AG10803 (cell line): ENCODE results near the gene TAF4B.
A peak's percentile ranks its signal among the peaks of the same experiment; 100 is the strongest.
"Not testable (repeated sequence)": the region's sequence is repeated elsewhere in the genome, so short reads cannot be mapped to it uniquely, and the experiment has no call there.

Source experiments
- DNase-seq: peaks from one replicate; pipeline ENCODE4 v3.0.0; 2010; ENCODE audit warnings: low read depth
- H3K4me3 ChIP-seq: 2 replicates; pipeline ENCODE4 v1.5.1; 2011; ENCODE audit warnings: mild to moderate bottlenecking, low read length, control low read depth
- CTCF ChIP-seq: conservative IDR thresholded peaks from 2 replicates; pipeline ENCODE4 v1.5.1; 2011; ENCODE audit warnings: mild to moderate bottlenecking, low read length, control low read depth, inconsistent platforms

The TAF4B gene

GRCh38 chr18:26429535-26430226 lies 203.4 kb downstream of the TAF4B start:
- no peak for TF ChIP-seq CTCF
- DNase-seq, result peak; percentile 80
- no peak overlapping the region for H3K4me3 ChIP-seq

GRCh38 chr18:26432651-26433424 lies 206.6 kb downstream of the TAF4B start:
- TF ChIP-seq CTCF, result no peak
- no peak for DNase-seq
- H3K4me3 ChIP-seq, result no peak overlapping the region

GRCh38 chr18:26434887-26435286 lies 208.6 kb downstream of the TAF4B start:
- peak; percentile 6 for DNase-seq
- no peak overlapping the region for H3K4me3 ChIP-seq
- no peak for TF ChIP-seq CTCF

GRCh38 chr18:26435415-26436095 lies 209.3 kb downstream of the TAF4B start:
- TF ChIP-seq CTCF, result no peak
- no peak overlapping the region for H3K4me3 ChIP-seq
- peak; percentile 3 for DNase-seq

GRCh38 chr18:26436176-26437051 lies 210.2 kb downstream of the TAF4B start:
- peak; percentile 88 for DNase-seq
- TF ChIP-seq CTCF, result no peak
- no peak overlapping the region for H3K4me3 ChIP-seq

GRCh38 chr18:26437634-26438033 lies 211.4 kb downstream of the TAF4B start:
- H3K4me3 ChIP-seq, result not testable (repeated sequence)

GRCh38 chr18:26438980-26439379 lies 212.7 kb downstream of the TAF4B start:
- DNase-seq, result no peak
- TF ChIP-seq CTCF, result no peak

More at GRCh38 chr18:26437634-26438033, 211.4 kb downstream of the TAF4B start:
- not testable (repeated sequence) for DNase-seq

More at GRCh38 chr18:26438980-26439379, 212.7 kb downstream of the TAF4B start:
- H3K4me3 ChIP-seq, result no peak overlapping the region
